SH-SY5Y (cell line): ENCODE results near the gene H1-8.

Source experiments
- GATA2 ChIP-seq: IDR thresholded peaks from 2 replicates; pipeline ENCODE4 v1.6.1; 2011; ENCODE audit warnings: mild to moderate bottlenecking, low read depth, low read length
- GATA3 ChIP-seq: IDR thresholded peaks from 2 replicates; pipeline ENCODE4 v1.6.1; 2011; ENCODE audit warnings: low read depth, mild to moderate bottlenecking, low read length, moderate library complexity

- TF ChIP-seq GATA3 (no peak), GATA2 (no peak)
Observed at GRCh38 chr3:129522953-129523352, 20.0 kb upstream of the H1-8 start.
